SU-DHL-6 (cell line): Measurements from ENCODE around the gene TMEM237.

ENCODE experiments used
- H2AFZ ChIP-seq: fragments of 200-600 bp; sonication (generic); 2 replicates; pipeline ENCODE4 v1.6.1; 2014; ENCODE audit warnings: low read depth, mild to moderate bottlenecking, moderate library complexity, mixed read lengths, antibody characterized with exemption, low read length; ENCODE audit not compliant: severe bottlenecking
- H3F3A ChIP-seq: fragments of 200-600 bp; shearing (Covaris generic); 2 replicates; pipeline ENCODE4 v1.6.0; 2016; ENCODE audit warnings: antibody characterized with exemption, mild to moderate bottlenecking; ENCODE audit not compliant: insufficient read depth
- H3K27ac ChIP-seq: fragments of 200-600 bp; sonication (generic); 2 replicates; pipeline ENCODE4 v1.5.1; 2016; ENCODE audit warnings: low read depth, mild to moderate bottlenecking, low read length, moderate library complexity, mixed read lengths
- H3K27me3 ChIP-seq: fragments of 200-600 bp; sonication (generic), shearing (Covaris generic); 2 replicates; pipeline ENCODE4 v1.6.0; 2014; ENCODE audit warnings: mild to moderate bottlenecking, low read length
- H3K36me3 ChIP-seq: fragments of 200-600 bp; sonication (generic); 2 replicates; pipeline ENCODE4 v1.6.1; 2014; ENCODE audit warnings: mild to moderate bottlenecking, low read length, mixed read lengths
- H3K4me2 ChIP-seq: fragments of 300-600, 200-600 bp; shearing (Covaris generic), sonication (generic); 2 replicates; pipeline ENCODE4 v1.6.0; 2014; ENCODE audit warnings: low read length, low read depth, mild to moderate bottlenecking; ENCODE audit not compliant: poor library complexity, severe bottlenecking
- H3K4me3 ChIP-seq: fragments of 200-600 bp; sonication (generic); 2 replicates; pipeline ENCODE4 v1.5.1; 2014; ENCODE audit warnings: antibody characterized with exemption, low read length, mild to moderate bottlenecking, mixed read lengths; ENCODE audit not compliant: insufficient read depth, poor library complexity, severe bottlenecking
- H3K79me2 ChIP-seq: fragments of 200-600 bp; sonication (generic); 2 replicates; pipeline ENCODE4 v1.6.1; 2014; ENCODE audit warnings: mild to moderate bottlenecking, low read length, moderate library complexity; ENCODE audit not compliant: insufficient read depth
- H3K9ac ChIP-seq: fragments of 200-600 bp; sonication (generic); 2 replicates; pipeline ENCODE4 v1.7.0; 2014; ENCODE audit warnings: mild to moderate bottlenecking, low read length
- H3K9me2 ChIP-seq: fragments of 200-600 bp; sonication (generic); replicated peaks from 2 replicates; pipeline ENCODE4 v1.6.1; 2014; ENCODE audit warnings: low read length; ENCODE audit not compliant: insufficient read depth
- H3K9me3 ChIP-seq: fragments of 200-600 bp; sonication (generic); 2 replicates; pipeline ENCODE4 v1.6.1; 2014; ENCODE audit warnings: low read length, mixed read lengths; ENCODE audit not compliant: insufficient read depth
- H4K20me1 ChIP-seq: fragments of 200-600 bp; sonication (generic); 2 replicates; pipeline ENCODE4 v1.6.1; 2014; ENCODE audit warnings: low read depth, mild to moderate bottlenecking, antibody characterized with exemption, low read length, moderate library complexity, mixed read lengths
- EZH2phosphoT487 ChIP-seq: fragments of 200-600 bp; sonication (generic), shearing (Covaris generic); conservative IDR thresholded peaks from 2 replicates; pipeline ENCODE4 v1.6.1; 2018; ENCODE audit warnings: mild to moderate bottlenecking, antibody characterized with exemption, low read length, moderate library complexity, mixed read lengths
- TF ChIP-seq, protein P1 (sequence below): fragments of 200-600 bp; sonication (generic); IDR thresholded peaks from one replicate; pipeline ENCODE4 v1.5.1; 2017; ENCODE audit warnings: antibody characterized with exemption, mild to moderate bottlenecking, low read length, moderate library complexity; ENCODE audit not compliant: insufficient read depth, poor library complexity, severe bottlenecking

The TMEM237 gene

DNA sequence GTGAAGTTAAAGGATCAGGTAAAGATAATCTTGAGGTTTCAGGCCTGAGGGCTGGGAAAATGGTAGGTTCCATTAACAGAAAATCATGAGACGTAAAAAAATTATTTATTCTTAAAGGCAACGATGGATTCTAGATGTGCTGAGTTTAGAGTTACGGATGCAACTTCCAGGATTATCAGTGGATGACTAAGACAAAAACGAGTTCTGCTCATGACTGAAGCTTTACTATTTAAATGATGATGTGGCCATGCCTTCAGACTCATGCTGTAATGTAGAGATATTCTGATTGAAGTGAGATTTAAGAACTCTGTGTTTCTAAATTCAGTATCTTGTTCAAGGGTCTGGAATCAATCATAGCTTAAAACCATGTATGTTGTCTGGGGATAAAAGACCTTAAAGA, 5.0 kb downstream of the TMEM237 start:
- TF ChIP-seq, protein P1, sequence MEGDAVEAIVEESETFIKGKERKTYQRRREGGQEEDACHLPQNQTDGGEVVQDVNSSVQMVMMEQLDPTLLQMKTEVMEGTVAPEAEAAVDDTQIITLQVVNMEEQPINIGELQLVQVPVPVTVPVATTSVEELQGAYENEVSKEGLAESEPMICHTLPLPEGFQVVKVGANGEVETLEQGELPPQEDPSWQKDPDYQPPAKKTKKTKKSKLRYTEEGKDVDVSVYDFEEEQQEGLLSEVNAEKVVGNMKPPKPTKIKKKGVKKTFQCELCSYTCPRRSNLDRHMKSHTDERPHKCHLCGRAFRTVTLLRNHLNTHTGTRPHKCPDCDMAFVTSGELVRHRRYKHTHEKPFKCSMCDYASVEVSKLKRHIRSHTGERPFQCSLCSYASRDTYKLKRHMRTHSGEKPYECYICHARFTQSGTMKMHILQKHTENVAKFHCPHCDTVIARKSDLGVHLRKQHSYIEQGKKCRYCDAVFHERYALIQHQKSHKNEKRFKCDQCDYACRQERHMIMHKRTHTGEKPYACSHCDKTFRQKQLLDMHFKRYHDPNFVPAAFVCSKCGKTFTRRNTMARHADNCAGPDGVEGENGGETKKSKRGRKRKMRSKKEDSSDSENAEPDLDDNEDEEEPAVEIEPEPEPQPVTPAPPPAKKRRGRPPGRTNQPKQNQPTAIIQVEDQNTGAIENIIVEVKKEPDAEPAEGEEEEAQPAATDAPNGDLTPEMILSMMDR, result no peak
- no peak for TF ChIP-seq EZH2phosphoT487
- Histone ChIP-seq H3K79me2 (peaks cover 6% of the 10 kb centered on the region; the same call in 1 of the 2 replicates), H3F3A (no peaks in the 10 kb centered on the region)

DNA sequence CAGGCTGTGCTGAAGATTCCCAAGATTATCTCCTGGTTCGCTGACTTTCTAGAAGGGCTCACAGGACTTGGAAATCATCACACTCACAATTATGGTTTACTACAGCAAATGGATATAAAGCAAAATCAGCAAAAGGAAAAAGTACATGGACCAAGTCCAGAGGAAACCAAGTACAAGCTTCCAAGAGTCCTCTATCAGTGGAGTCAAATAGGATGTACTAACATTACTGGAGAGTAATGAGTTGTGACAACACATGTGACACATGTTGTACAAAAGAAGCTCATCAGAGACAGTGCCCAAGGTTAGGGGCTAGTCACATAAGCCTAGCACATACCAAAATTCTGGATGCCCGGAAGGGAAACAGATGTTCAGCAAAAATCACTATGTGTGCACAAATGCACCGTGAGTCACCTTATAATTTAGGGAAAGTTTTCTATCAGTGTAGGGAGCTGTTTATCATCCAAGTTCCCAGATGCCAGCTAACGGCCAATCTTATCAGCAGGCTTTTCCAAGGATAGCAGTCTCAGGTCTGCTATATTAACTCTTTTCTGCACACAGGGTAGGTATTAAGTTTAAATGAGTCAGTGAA, 9.5 kb downstream of the TMEM237 start:
- Histone ChIP-seq H2AFZ (no peak overlapping the region), H3K4me3 (no peak overlapping the region), H3K36me3 (peaks cover 23% of the 10 kb centered on the region; the same call in 1 of the 2 replicates), H3K27ac (no peak overlapping the region), H4K20me1 (no peaks in the 10 kb centered on the region), H3K9me3 (no peaks in the 10 kb centered on the region), H3K27me3 (no peaks in the 10 kb centered on the region), H3K4me2 (no peak overlapping the region), H3K9me2 (no peaks in the 10 kb centered on the region), H3F3A (no peaks in the 10 kb centered on the region), H3K79me2 (no peaks in the 10 kb centered on the region), H3K9ac (no peak overlapping the region)
- TF ChIP-seq, protein P1, result no peak
- TF ChIP-seq EZH2phosphoT487, result no peak

More for the DNA sequence above, 5.0 kb downstream of the TMEM237 start:
- no peak overlapping the region for H2AFZ ChIP-seq
- H3K9me2 ChIP-seq, result no peaks in the 10 kb centered on the region
- no peak overlapping the region for H3K4me3 ChIP-seq
- no peaks in the 10 kb centered on the region for H4K20me1 ChIP-seq
- H3K36me3 ChIP-seq, result peaks cover 13% of the 10 kb centered on the region; the same call in 1 of the 2 replicates
- no peak overlapping the region for H3K9ac ChIP-seq
- no peak overlapping the region for H3K27ac ChIP-seq
- no peak overlapping the region for H3K4me2 ChIP-seq
- H3K9me3 ChIP-seq, result no peaks in the 10 kb centered on the region
- no peaks in the 10 kb centered on the region for H3K27me3 ChIP-seq

DNA sequence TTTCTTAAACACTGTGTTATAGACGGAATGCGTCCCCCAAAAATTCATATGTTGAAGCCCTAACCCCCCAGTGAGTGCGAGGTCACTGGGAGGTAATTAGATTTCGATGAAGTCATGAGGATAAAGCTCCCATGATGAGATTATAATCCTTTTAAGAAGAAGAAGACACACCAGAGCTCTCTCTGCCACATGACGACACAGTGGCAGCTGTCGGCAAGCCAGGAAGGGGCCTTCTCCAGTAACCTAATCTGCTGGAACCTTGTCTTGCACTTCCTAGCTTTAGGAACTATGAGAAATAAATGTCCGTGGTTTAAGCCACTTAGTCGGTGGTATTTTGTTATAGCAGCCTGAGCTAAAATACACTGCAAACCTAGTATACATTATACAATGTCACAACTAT, 12.3 kb downstream of the TMEM237 start:
- H3K79me2 ChIP-seq, result no peaks in the 10 kb centered on the region

More for the DNA sequence above, 12.3 kb downstream of the TMEM237 start:
- Histone ChIP-seq H3K36me3 (peaks cover 14% of the 10 kb centered on the region; the same call in 1 of the 2 replicates), H3F3A (no peaks in the 10 kb centered on the region), H2AFZ (no peak overlapping the region), H3K4me2 (no peak overlapping the region), H4K20me1 (no peaks in the 10 kb centered on the region), H3K27ac (no peak overlapping the region), H3K27me3 (no peaks in the 10 kb centered on the region), H3K9me2 (no peaks in the 10 kb centered on the region), H3K9ac (no peak overlapping the region), H3K4me3 (no peak overlapping the region), H3K9me3 (no peaks in the 10 kb centered on the region)
- no peak for TF ChIP-seq EZH2phosphoT487
- TF ChIP-seq, protein P1, result no peak
